CD4-positive, alpha-beta T cell treated with Interferon gamma for 1 hour (primary cell): ENCODE results near the gene DCBLD1.

ENCODE experiments used
- DNase-seq: peaks from one replicate; pipeline ENCODE4 v3.0.0-alpha.2; 2020

Gene DCBLD1

GRCh38 chr6:117473401-117473800 lies 9.1 kb upstream of the DCBLD1 start:
- no peak for DNase-seq

GRCh38 chr6:117477988-117478852 lies 4.3 kb upstream of the DCBLD1 start:
- DNase-seq = no peak

- DNase-seq = no peak
Observed at GRCh38 chr6:117478853-117479231, 3.6 kb upstream of the DCBLD1 start.

GRCh38 chr6:117480651-117481050 lies 1.8 kb upstream of the DCBLD1 start:
- DNase-seq = no peak

GRCh38 chr6:117481278-117481925 lies 1.1 kb upstream of the DCBLD1 start:
- DNase-seq = no peak

GRCh38 chr6:117481926-117482239 lies 591 bp upstream of the DCBLD1 start:
- no peak for DNase-seq

GRCh38 chr6:117483004-117483644 lies 650 bp downstream of the DCBLD1 start:
- DNase-seq = no peak

GRCh38 chr6:117483645-117484016 lies 1.2 kb downstream of the DCBLD1 start:
- no peak for DNase-seq

- DNase-seq = no peak
Observed at GRCh38 chr6:117484052-117484646, 1.7 kb downstream of the DCBLD1 start.

- no peak for DNase-seq
Observed at GRCh38 chr6:117485433-117485832, 3.0 kb downstream of the DCBLD1 start.

- no peak for DNase-seq
Observed at GRCh38 chr6:117487821-117488220, 5.3 kb downstream of the DCBLD1 start.

- DNase-seq = no peak
Observed at GRCh38 chr6:117489003-117489402, 6.5 kb downstream of the DCBLD1 start.

- DNase-seq = no peak
Observed at GRCh38 chr6:117491916-117492315, 9.4 kb downstream of the DCBLD1 start.

- DNase-seq = no peak
Observed at GRCh38 chr6:117493470-117493869, 11.0 kb downstream of the DCBLD1 start.

GRCh38 chr6:117494283-117494682 lies 11.8 kb downstream of the DCBLD1 start:
- DNase-seq = no peak

- no peak for DNase-seq
Observed at GRCh38 chr6:117494694-117495318, 12.3 kb downstream of the DCBLD1 start.

- no peak for DNase-seq
Observed at GRCh38 chr6:117495425-117495824, 13.0 kb downstream of the DCBLD1 start.

GRCh38 chr6:117495869-117496268 lies 13.4 kb downstream of the DCBLD1 start:
- DNase-seq = no peak

GRCh38 chr6:117496383-117496990 lies 14.0 kb downstream of the DCBLD1 start:
- no peak for DNase-seq

GRCh38 chr6:117497237-117497636 lies 14.8 kb downstream of the DCBLD1 start:
- no peak for DNase-seq

- DNase-seq = no peak
Observed at GRCh38 chr6:117498159-117498558, 15.7 kb downstream of the DCBLD1 start.

GRCh38 chr6:117501722-117502121 lies 19.2 kb downstream of the DCBLD1 start:
- DNase-seq = no peak

- no peak for DNase-seq
Observed at GRCh38 chr6:117502580-117502979, 20.1 kb downstream of the DCBLD1 start.
